ENCODE data around the gene NUP214. TPM values are rescaled to one million over a fixed set of nuclear protein-coding genes. Genes with fewer than 3 reads are reported as not detected.

Gene NUP214
- total RNA-seq, 1 experiment from 2014 or later: 25.6 TPM

DNA sequence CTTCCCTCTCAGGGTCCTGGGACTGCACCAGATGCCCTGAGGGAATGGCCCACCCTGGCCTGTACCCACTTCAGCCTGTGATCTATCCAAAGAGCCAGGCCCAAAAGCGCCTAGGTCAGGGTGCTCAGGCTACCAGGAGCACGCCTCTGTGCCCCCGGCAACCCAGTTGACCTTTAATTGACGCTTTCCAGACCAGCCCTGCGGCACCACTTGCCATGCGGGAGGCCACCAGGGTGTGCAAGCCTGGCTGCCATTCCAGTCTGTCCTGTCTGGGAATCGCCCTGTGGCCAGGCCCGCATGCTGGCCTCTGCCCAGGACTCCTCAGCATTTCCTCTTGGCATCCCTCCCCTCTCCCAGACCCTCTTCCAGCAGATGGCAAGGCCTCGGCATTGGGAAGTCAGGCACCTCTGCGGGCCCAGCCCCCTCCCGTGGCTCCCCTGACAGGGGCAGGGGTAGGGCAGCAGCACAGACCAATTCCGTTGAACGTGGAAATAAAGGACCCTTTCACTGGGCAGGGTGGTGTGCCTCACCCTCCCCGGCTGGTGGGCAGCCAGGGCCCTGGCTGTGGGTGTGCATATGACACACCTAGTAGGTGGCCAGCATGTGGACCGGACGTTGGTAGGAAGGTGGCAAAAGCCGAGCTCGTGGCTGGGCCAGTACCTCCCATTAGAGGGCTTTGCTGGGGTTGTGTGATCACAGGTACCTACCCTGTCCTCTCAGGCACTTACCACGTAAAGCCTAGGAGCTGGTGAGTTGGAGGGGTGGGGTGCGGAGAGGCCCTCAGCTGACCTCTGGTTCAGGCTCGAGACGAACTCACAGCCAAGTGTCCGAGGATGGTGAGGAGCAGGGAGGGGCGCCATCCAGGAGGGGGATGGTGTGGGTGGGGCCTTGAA lies 32.6 kb upstream of the NUP214 start:
- Histone ChIP-seq H3K36me3 (ENCODE audit: low read depth, low read length) (no peaks in the 10 kb centered on the region), H3K9me3 (ENCODE audit: low read length) (no peaks in the 10 kb centered on the region), H3K79me2 (ENCODE audit: low read length) (no peaks in the 10 kb centered on the region), H3K9ac (ENCODE audit: low read length) (no peak overlapping the region), H3K4me3 (ENCODE audit: low read length) (no peak overlapping the region), H4K20me1 (ENCODE audit: low read length) (no peaks in the 10 kb centered on the region), H3K9me2 (replicated peaks; ENCODE audit: low read length) (no peaks in the 10 kb centered on the region), H2AFZ (ENCODE audit: low read length) (no peak overlapping the region), H3K27ac (ENCODE audit: low read length) (no peak overlapping the region), H3K4me2 (ENCODE audit: low read length) (no peak overlapping the region), H3F3A (ENCODE audit: low read length, unreplicated experiment) (no peaks in the 10 kb centered on the region), H3K27me3 (ENCODE audit: low read length) (no peaks in the 10 kb centered on the region), H3K4me1 (ENCODE audit: insufficient read depth, low read length) (0 out of 2 replicates have a peak, but pooled peaks cover 6% of the 10 kb centered on the region)
- intact Hi-C loops (cut with micrococcal nuclease): no loop called here
- no TSS peak for BruUV-seq (replicated peaks)
- ChIA-PET CTCF (no interaction called here), POLR2A (ENCODE audit: unreplicated experiment) (no interaction called here)
- no peak for TF ChIP-seq EZH2phosphoT487 (IDR thresholded peaks at IDR 0.05; ENCODE audit: borderline replicate concordance, low read length)
- no peak for TF ChIP-seq EZH2 (IDR thresholded peaks at IDR 0.05; ENCODE audit: low read length, unreplicated experiment)
- TF ChIP-seq, protein P1, sequence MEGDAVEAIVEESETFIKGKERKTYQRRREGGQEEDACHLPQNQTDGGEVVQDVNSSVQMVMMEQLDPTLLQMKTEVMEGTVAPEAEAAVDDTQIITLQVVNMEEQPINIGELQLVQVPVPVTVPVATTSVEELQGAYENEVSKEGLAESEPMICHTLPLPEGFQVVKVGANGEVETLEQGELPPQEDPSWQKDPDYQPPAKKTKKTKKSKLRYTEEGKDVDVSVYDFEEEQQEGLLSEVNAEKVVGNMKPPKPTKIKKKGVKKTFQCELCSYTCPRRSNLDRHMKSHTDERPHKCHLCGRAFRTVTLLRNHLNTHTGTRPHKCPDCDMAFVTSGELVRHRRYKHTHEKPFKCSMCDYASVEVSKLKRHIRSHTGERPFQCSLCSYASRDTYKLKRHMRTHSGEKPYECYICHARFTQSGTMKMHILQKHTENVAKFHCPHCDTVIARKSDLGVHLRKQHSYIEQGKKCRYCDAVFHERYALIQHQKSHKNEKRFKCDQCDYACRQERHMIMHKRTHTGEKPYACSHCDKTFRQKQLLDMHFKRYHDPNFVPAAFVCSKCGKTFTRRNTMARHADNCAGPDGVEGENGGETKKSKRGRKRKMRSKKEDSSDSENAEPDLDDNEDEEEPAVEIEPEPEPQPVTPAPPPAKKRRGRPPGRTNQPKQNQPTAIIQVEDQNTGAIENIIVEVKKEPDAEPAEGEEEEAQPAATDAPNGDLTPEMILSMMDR (conservative IDR thresholded peaks at IDR 0.05; ENCODE audit: low read depth, low read length): no peak
- DNase-seq: no peak
- no peak for ATAC-seq

DNA sequence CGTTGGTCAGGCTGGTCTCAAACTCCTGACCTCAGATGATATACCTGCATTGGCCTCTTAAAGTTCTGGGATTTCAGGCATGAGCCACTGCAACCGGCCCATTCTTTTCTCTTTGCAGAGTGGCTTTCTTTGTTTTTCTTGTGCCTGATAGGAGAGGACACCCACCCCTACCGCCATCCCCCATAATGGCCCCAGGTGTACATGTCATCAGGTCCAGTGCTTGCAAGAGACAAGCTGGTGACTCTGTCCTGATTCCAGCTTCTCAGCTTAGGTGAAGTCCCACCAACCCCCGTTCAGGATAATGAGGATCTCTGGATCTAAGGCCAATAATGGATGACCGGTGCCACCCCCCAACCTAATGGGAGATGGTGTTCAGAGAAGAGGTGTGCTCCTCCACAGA lies 31.4 kb upstream of the NUP214 start:
- no peak overlapping the region for H3K27ac ChIP-seq (ENCODE audit: low read length)
- H3K27me3 ChIP-seq (ENCODE audit: low read length): no peaks in the 10 kb centered on the region
- DNase-seq (no peak), ATAC-seq (no peak)
- H3K4me2 ChIP-seq (ENCODE audit: low read length): no peak overlapping the region
- H2AFZ ChIP-seq (ENCODE audit: low read length): no peak overlapping the region
- no peaks in the 10 kb centered on the region for H3K36me3 ChIP-seq (ENCODE audit: low read depth, low read length)
- ChIA-PET POLR2A (ENCODE audit: unreplicated experiment) (no interaction called here), CTCF (no interaction called here)
- 0 out of 2 replicates have a peak, but pooled peaks cover 6% of the 10 kb centered on the region for H3K4me1 ChIP-seq (ENCODE audit: insufficient read depth, low read length)
- no peaks in the 10 kb centered on the region for H3K9me2 ChIP-seq (replicated peaks; ENCODE audit: low read length)
- H3K9me3 ChIP-seq (ENCODE audit: low read length): no peaks in the 10 kb centered on the region
- TF ChIP-seq EZH2phosphoT487 (IDR thresholded peaks at IDR 0.05; ENCODE audit: borderline replicate concordance, low read length) (no peak), EZH2 (IDR thresholded peaks at IDR 0.05; ENCODE audit: low read length, unreplicated experiment) (no peak)
- TF ChIP-seq, protein P1 (conservative IDR thresholded peaks at IDR 0.05; ENCODE audit: low read depth, low read length): no peak
- H4K20me1 ChIP-seq (ENCODE audit: low read length): no peaks in the 10 kb centered on the region
- H3F3A ChIP-seq (ENCODE audit: low read length, unreplicated experiment): no peaks in the 10 kb centered on the region
- no peak overlapping the region for H3K9ac ChIP-seq (ENCODE audit: low read length)
- no peak overlapping the region for H3K4me3 ChIP-seq (ENCODE audit: low read length)
- no peaks in the 10 kb centered on the region for H3K79me2 ChIP-seq (ENCODE audit: low read length)
- no TSS peak for BruUV-seq (replicated peaks)
- intact Hi-C loops (cut with micrococcal nuclease): no loop called here

DNA sequence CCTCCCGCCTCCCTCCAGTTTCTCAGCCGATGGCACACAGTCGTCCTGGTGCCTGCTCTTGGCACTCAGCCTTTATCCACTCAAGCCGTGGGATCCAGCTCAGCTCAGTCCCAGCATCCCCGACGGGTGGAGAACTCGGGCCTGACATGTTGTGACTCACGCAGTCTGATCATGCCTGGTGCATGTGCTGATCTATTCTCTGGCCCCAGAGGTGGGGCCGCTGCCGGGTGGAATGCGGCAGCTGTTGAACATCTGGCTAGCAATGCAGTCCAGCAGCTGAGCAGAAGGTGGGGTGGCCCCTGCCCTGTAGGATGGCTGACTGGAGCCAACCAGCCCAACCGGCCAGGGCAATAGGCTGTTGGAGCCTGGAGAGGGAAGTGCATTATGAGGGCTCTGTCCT lies 30.8 kb upstream of the NUP214 start:
- H3K9me3 ChIP-seq (ENCODE audit: low read length): no peaks in the 10 kb centered on the region
- intact Hi-C loops (cut with micrococcal nuclease): no loop called here
- H3K27ac ChIP-seq (ENCODE audit: low read length): no peak overlapping the region
- H3K4me3 ChIP-seq (ENCODE audit: low read length): no peak overlapping the region
- peak; percentile 14 for DNase-seq
- H3K79me2 ChIP-seq (ENCODE audit: low read length): no peaks in the 10 kb centered on the region
- no peak overlapping the region for H3K9ac ChIP-seq (ENCODE audit: low read length)
- no peaks in the 10 kb centered on the region for H3K27me3 ChIP-seq (ENCODE audit: low read length)
- POLR2A ChIA-PET (ENCODE audit: unreplicated experiment): no interaction called here
- BruUV-seq (replicated peaks): no TSS peak
- no peaks in the 10 kb centered on the region for H4K20me1 ChIP-seq (ENCODE audit: low read length)
- H3K36me3 ChIP-seq (ENCODE audit: low read depth, low read length): no peaks in the 10 kb centered on the region
- no peaks in the 10 kb centered on the region for H3K9me2 ChIP-seq (replicated peaks; ENCODE audit: low read length)
- no peak overlapping the region for H2AFZ ChIP-seq (ENCODE audit: low read length)
- TF ChIP-seq EZH2 (IDR thresholded peaks at IDR 0.05; ENCODE audit: low read length, unreplicated experiment) (no peak), EZH2phosphoT487 (IDR thresholded peaks at IDR 0.05; ENCODE audit: borderline replicate concordance, low read length) (no peak)
- TF ChIP-seq, protein P1 (conservative IDR thresholded peaks at IDR 0.05; ENCODE audit: low read depth, low read length): no peak
- H3K4me1 ChIP-seq (ENCODE audit: insufficient read depth, low read length): 0 out of 2 replicates have a peak, but pooled peaks cover 6% of the 10 kb centered on the region
- no peak overlapping the region for H3K4me2 ChIP-seq (ENCODE audit: low read length)
- no peak for ATAC-seq
- CTCF ChIA-PET: no interaction called here
- no peaks in the 10 kb centered on the region for H3F3A ChIP-seq (ENCODE audit: low read length, unreplicated experiment)
